GM12801 (cell line): ENCODE results near the gene KIRREL3.

Experiments
- TF ChIP-seq, protein P1 (sequence below): IDR thresholded peaks from one replicate; pipeline ENCODE4 v1.5.1; 2011; ENCODE audit warnings: control low read depth; ENCODE audit not compliant: insufficient read length; ENCODE audit errors: extremely low read depth

The KIRREL3 gene

GRCh38 chr11:126403022-126403581 is 597.5 kb downstream of the KIRREL3 start:
- TF ChIP-seq, protein P1, sequence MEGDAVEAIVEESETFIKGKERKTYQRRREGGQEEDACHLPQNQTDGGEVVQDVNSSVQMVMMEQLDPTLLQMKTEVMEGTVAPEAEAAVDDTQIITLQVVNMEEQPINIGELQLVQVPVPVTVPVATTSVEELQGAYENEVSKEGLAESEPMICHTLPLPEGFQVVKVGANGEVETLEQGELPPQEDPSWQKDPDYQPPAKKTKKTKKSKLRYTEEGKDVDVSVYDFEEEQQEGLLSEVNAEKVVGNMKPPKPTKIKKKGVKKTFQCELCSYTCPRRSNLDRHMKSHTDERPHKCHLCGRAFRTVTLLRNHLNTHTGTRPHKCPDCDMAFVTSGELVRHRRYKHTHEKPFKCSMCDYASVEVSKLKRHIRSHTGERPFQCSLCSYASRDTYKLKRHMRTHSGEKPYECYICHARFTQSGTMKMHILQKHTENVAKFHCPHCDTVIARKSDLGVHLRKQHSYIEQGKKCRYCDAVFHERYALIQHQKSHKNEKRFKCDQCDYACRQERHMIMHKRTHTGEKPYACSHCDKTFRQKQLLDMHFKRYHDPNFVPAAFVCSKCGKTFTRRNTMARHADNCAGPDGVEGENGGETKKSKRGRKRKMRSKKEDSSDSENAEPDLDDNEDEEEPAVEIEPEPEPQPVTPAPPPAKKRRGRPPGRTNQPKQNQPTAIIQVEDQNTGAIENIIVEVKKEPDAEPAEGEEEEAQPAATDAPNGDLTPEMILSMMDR = no peak

DNA sequence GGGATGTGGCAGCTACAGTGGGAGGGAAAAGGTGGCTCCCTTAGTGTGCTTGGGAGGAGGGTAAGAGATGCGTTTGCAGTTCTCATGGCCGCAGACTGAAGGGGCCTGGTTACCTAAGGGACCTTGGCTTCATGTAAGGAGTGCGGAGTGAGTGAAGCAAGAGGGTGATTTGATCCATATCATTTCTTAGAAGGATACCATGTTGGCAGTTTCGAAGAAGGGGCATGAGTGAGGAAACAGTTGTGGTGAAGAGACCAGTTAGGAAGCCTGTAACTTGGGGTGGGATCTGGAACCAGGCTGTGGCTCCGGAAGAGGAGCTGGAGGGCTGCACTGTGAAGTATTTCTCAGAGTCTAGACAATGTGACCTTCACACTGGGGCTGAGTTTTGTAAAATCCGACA is 600.1 kb downstream of the KIRREL3 start:
- TF ChIP-seq, protein P1 = no peak

DNA sequence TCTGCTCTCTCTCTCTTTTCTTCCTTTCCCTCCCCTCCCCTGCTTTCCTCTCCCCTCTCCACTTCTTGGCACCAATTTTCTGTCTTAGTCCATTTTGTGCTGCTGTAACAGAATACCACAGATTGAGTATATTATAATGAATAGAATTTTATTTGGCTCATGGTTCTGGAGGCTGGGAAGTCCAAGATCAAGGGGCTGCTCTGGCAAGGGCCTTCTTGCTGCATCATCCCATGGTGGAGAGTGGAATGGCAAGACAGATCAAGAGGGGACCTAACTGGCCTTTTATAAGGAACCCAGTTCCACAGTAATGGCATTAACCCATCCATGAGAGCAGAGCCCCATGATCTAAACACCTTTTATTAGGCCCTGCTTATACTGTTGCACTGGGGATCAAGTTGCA is 600.6 kb downstream of the KIRREL3 start:
- TF ChIP-seq, protein P1 = no peak

DNA sequence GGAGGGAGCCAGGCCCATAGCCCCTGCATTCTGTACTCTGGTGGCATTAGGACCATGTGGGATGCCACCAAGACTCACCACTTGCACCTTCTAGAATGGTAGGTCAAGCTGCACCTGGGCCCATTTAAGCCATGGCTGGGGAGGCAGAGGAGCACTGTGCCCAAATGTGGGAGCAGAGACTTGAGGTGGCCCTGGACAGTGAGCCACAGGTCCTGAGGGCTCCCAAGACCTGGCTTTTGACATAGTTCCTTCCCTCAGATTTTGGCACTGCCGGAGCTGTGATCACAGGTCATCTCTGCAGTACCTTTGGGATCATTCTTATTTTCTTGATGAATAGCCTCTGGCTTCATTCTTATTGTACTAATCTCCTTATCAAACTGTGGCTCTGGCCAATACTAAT is 601.8 kb downstream of the KIRREL3 start:
- TF ChIP-seq, protein P1 = no peak

DNA sequence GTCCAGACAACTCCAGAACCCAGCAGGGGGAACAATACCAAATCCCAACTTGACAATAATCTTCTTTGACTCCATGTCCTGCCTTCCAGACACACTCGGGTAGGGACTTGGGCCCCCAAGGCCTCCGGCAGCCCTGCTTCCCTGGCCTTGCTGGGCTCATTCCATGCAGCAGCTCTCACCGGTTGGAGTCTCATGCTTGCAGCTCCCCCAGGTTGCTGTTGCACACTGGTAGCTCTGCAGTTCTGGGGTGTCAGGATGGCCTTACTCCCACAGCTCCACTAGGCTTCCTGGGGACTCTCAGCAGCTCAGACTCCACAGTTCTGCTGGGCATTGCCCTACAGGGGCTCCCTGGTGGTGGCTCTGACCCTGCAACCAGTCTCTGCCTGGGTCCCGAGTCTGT is 602.3 kb downstream of the KIRREL3 start:
- TF ChIP-seq, protein P1 = no peak

DNA sequence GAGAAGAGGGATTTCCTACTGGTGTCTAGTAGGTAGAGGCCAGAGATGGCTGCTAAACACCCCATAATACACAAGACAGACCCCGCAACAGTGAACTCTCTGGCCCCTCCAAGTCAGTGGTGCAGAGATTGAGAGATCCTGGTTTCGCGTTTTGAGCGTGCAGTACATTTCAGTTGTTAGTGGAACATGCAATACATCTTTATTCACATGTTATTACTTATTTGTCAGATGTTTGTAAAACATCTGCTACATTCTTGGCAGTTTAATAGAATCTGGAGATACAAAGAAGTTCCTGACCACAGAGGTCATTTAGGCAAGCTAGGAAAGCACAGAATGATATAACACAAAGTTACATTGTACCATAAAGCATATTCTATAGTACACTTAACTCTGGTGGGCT is 603.6 kb downstream of the KIRREL3 start:
- TF ChIP-seq, protein P1 = no peak

- TF ChIP-seq, protein P1 = no peak
Measured at GRCh38 chr11:126394036-126394435, 606.5 kb downstream of the KIRREL3 start.
